ENCODE data around the gene SORCS1. TPM values are rescaled to one million over a fixed set of nuclear protein-coding genes. Genes with fewer than 3 reads are reported as not detected.

The SORCS1 gene
- total RNA-seq, 1 donor from 2014 or later: 16.7 TPM

DNA sequence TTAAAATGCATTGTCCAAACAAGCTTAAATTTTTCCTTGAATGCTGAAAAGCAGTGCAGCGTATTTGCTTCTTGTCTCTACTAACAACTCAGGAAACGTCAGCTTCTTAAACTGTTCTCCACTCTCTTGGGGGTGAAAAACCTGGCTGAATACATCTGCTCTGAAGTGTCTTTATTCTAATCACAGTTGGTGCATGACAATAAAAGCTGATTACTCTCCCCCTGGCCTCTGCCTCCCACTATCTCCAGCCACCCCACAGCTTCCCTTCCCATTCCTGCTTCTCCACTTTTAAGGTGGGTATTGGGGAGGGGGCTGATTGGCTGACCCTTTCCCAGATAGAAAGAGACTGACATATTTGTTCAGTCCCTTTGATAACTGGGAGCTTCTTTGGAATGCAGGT is 456.0 kb downstream of the SORCS1 start:
- DNase-seq (ENCODE audit: low spot score in 2 of 2) (no peak), FAIRE-seq (no peak)

GRCh38 chr10:106707657-106708056 is 456.8 kb downstream of the SORCS1 start:
- DNase-seq (ENCODE audit: low spot score in 2 of 2) (no peak), FAIRE-seq (no peak)

DNA sequence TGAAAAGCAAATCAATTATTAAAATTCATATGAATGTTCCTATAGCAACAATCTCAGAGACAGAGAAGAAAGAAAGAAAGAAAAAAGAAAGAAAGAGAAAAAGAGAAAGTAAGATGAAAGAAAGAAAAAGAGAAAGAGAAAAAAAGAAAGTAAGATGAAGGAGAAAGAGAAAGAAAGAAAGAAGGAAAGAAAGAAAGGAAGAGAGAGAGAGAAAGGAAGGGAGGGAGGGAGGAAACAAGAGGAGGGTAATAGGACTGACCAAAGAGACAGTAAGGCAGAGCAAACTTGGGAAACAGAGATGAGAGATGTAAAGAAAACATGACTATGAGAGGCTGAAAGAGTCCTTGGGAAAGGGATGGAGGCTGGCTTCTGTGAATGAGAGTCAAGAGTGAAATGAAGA is 458.4 kb downstream of the SORCS1 start:
- no peak for DNase-seq (ENCODE audit: low spot score in 2 of 2)
- FAIRE-seq: no peak

DNA sequence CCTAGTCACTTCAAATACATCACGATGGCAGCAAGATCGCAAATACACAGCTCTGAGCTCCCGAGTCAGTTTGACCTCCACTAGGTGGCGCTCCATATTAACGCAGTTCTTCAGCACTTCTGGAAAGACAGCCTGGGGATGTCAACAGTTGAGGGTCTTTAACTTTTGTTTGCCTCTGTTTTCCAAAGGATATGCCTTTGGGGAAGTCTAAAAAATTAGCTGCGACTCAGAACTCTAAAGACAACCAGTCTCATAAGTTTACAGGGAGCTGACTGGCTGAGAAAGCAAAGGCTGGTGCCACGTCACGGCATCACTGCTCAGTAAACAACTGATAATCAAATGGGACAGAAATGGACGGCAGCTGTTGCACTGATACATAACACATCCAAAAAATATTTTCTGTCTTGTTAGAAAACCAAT is 458.8 kb downstream of the SORCS1 start:
- DNase-seq (ENCODE audit: low spot score in 2 of 2) (peak; percentile 5 to 36), FAIRE-seq (no peak)

GRCh38 chr10:106696239-106696638 is 468.3 kb downstream of the SORCS1 start:
- FAIRE-seq (no peak), DNase-seq (ENCODE audit: low spot score in 2 of 2) (no peak)

DNA sequence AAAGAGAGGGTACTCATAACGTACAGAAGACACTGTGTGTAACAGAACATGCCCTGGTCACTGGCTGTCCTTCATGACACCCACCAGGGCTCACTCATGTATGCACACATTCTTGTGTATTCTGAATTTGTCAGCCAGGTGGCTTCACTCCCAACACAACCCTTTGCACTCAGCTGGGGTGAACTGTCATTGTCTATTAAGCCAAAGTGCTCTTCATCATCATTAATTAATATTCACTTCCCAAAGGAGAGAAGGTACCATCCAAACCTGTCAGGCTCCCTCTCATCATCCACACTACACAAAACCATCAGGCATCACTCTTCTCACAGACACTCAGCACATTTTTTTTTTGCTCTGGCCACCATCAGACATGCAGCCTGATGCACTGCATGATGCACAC is 469.8 kb downstream of the SORCS1 start:
- DNase-seq (ENCODE audit: low spot score in 2 of 2): no peak
- FAIRE-seq: no peak

GRCh38 chr10:106682175-106682574 is 482.3 kb downstream of the SORCS1 start:
- DNase-seq (ENCODE audit: low spot score in 2 of 2) (no peak), FAIRE-seq (no peak)

- FAIRE-seq: no peak
Observed at GRCh38 chr10:106680061-106680460, 484.4 kb downstream of the SORCS1 start.

GRCh38 chr10:106679314-106679713 is 485.2 kb downstream of the SORCS1 start:
- no peak for FAIRE-seq

More at GRCh38 chr10:106680061-106680460, 484.4 kb downstream of the SORCS1 start:
- no peak for DNase-seq (ENCODE audit: low spot score in 2 of 2)

DNA sequence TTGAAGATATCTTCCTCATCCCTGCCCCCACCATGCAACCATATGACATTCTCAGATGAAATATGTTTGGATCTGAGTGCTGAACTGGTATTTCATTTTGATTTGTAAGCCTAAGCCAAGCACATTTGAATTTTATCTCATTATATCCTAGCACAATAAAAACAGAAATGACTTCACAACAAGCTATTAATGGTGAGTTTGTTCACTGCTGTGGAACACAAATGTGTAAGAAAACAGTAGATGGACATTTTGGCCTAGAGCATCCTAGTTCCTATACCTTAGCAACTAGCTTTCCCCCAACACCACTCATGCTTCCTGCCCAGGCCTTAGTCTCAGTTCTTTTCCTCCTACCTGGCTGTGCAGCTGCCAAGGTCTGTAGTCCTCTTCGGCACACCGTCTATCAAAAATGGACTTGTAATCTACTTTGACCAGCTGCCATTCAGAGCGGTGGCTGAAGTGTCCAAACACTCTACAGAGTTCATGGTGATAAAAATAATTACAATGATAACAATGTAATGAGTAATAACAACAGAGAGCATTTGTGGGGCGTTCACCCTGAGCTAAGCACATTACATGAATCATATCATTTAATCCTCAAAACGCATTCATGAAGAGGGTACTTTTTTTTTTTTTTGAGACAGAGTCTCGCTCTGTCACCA is 491.9 kb downstream of the SORCS1 start:
- DNase-seq (ENCODE audit: low spot score in 2 of 2): no peak
- FAIRE-seq: no peak

More at GRCh38 chr10:106679314-106679713, 485.2 kb downstream of the SORCS1 start:
- DNase-seq (ENCODE audit: low spot score in 2 of 2): no peak

DNA sequence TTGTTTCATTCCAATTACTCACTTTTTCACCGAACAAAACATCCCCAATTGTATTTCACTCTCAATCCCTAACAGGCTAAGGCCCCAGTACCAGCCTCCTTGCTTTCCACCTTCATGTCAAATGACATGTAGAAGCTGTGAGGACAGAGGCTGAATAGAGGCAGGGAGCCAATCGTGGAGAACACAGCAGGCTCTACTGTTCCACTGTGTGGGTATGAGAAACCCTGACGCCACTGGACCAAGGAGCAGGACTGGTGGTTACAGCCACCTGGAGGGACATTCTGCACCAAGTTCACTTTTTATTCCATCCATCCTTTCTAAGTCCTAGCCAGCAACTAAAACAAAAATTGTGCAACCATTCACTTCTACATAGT is 502.8 kb downstream of the SORCS1 start:
- DNase-seq (ENCODE audit: low spot score in 2 of 2) (no peak), FAIRE-seq (no peak)

- no peak for FAIRE-seq
Observed at GRCh38 chr10:106661133-106661766, 503.3 kb downstream of the SORCS1 start.

GRCh38 chr10:106660550-106660949 is 504.0 kb downstream of the SORCS1 start:
- DNase-seq (ENCODE audit: low spot score in 2 of 2): no peak
- FAIRE-seq: no peak

More at GRCh38 chr10:106661133-106661766, 503.3 kb downstream of the SORCS1 start:
- no peak for DNase-seq (ENCODE audit: low spot score in 2 of 2)

- DNase-seq (ENCODE audit: low spot score in 2 of 2) (no peak), FAIRE-seq (no peak)
Observed at GRCh38 chr10:106655636-106656035, 508.9 kb downstream of the SORCS1 start.

DNA sequence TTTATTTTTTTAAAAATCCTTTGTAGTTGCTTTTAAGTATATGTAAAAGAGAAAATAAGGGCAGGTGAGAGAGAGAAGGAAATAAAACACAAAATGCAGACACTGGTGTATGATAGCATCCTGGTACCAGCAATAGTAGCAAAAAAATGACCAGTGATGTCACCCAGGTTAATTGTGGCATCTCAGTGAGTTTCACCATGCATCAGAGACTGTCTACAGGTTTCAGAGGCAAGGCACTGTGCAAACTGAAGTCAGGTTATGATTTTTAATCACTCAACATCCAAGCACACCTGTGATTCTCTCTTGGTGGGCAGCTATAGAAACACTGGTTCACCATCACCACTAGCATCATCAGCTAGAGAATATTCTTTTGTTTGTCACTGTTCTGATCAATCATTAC is 509.3 kb downstream of the SORCS1 start:
- no peak for DNase-seq (ENCODE audit: low spot score in 2 of 2)
- no peak for FAIRE-seq

- DNase-seq (ENCODE audit: low spot score in 2 of 2) (no peak), FAIRE-seq (no peak)
Observed at GRCh38 chr10:106652279-106652678, 512.2 kb downstream of the SORCS1 start.

DNA sequence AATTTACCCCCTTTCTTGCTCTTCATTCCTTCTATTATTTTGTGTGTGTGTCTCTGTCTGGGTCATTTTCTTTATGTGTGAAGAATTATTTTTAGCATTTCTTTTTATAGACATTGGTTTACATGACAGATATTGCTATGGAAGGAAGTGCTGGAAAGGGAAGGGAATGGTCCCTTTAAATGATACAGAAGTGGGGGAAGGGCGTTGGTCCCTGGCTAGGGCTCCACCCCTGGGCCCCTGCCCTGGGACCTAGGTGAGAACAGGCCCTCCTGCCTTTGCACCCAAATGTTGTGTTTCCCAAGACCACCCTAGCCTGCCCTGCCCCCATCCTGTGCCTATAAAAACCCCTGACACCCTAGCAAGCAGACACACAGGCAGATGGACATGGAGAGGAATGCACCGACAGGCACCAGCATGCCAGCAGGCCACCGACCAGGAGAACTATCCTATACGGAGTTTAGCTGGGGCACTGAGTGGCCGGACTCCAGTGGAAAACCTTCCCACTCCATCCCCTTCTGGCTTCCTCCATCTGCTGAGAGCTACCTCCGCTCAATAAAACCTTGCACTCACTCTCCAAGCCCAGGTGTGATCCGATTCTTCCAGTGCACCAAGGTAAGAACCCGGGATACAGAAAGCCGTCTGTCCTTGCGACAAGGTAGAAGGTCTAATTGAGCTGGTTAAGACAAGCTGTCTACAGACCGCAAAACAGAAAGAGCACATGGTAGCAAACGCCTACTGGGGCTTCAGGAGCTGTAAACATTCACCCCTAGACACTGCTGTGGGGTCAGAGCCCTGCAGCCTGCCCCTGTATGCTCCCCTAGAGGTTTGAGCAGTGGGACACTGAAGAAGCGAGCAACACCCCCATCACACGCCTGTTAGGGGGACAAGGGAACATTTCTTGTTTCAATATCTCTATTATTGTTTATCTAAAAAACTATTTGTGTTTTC is 515.7 kb downstream of the SORCS1 start:
- FAIRE-seq (no peak), DNase-seq (ENCODE audit: low spot score in 2 of 2) (no peak)

- FAIRE-seq: no peak
Observed at GRCh38 chr10:106643473-106643872, 521.0 kb downstream of the SORCS1 start.

DNA sequence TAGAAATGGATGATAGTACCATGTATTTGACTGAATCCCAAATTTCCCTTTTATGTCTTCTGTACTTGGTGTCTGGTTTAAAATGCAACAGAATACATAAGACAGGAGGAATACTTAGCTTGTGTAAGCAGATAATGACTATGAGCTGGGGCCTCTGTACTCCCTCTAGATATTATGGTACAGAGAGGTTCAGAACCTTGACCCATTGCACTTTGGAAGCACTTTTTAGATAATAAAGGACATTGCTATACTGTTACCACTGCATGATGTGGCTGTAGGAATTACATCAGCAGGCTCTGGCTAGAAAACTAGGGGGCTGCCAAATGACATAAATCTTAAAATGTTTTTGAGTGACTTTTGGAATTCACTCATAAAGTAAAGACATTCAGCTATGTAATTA is 526.6 kb downstream of the SORCS1 start:
- FAIRE-seq (no peak), DNase-seq (ENCODE audit: low spot score in 2 of 2) (no peak)

More at GRCh38 chr10:106643473-106643872, 521.0 kb downstream of the SORCS1 start:
- no peak for DNase-seq (ENCODE audit: low spot score in 2 of 2)

- DNase-seq (ENCODE audit: low spot score in 2 of 2): no peak
- no peak for FAIRE-seq
Observed at GRCh38 chr10:106636766-106637491, 527.6 kb downstream of the SORCS1 start.
